HepG2 (cell line): ENCODE data around the gene PEX14. TPM values are rescaled to one million over a fixed set of nuclear protein-coding genes. Genes with fewer than 3 reads are reported as not detected.

Experiments used
- BHLHE40 ChIP-seq: IDR thresholded peaks from 2 replicates; pipeline ENCODE4 v1.6.1; 2011; ENCODE audit warnings: low read length, improper control_type of control experiment
- FOXP4 ChIP-seq: sonication (generic); formaldehyde crosslinking; IDR thresholded peaks from 2 replicates; pipeline ENCODE4 v1.4.0; 2020; ENCODE audit warnings: missing genetic modification reagents
- ISL2 ChIP-seq: sonication (generic); formaldehyde crosslinking; IDR thresholded peaks from 2 replicates; pipeline ENCODE4 v1.5.0; 2020; ENCODE audit warnings: missing genetic modification reagents
- MBNL3 ChIP-seq: fragments of 250-450 bp; sonication (Bioruptor Pico); conservative IDR thresholded peaks from 2 replicates; pipeline ENCODE4 v1.8.0; 2022; ENCODE audit warnings: mild to moderate bottlenecking, inconsistent platforms
- NFRKB ChIP-seq: fragments of 450-650 bp; IDR thresholded peaks from 2 replicates; pipeline ENCODE4 v1.6.1; 2017
- SAFB2 ChIP-seq: sonication (generic); formaldehyde crosslinking; IDR thresholded peaks from 2 replicates; pipeline ENCODE4 v1.5.1; 2020; ENCODE audit warnings: missing genetic modification reagents, low read depth, mild to moderate bottlenecking, borderline replicate concordance
- SIX4 ChIP-seq: sonication (generic); formaldehyde crosslinking; IDR thresholded peaks from 2 replicates; pipeline ENCODE4 v1.4.0; 2020; ENCODE audit warnings: missing genetic modification reagents
- SOX6 ChIP-seq, 2 experiments: fragments of 450-650 bp in 1 of 2; sonication (generic) in 1 of 2; formaldehyde crosslinking in 1 of 2; IDR thresholded peaks; 2 replicates each; pipeline versions ENCODE4 v1.4.0 to v1.6.1; 2017 to 2020; ENCODE audit warnings: antibody characterized with exemption in 1 of 2, mild to moderate bottlenecking in 1 of 2, missing genetic modification reagents in 1 of 2
- TARDBP ChIP-seq: sonication (generic); formaldehyde crosslinking; IDR thresholded peaks from 2 replicates; pipeline ENCODE4 v1.8.0; 2022; ENCODE audit warnings: mild to moderate bottlenecking, missing genetic modification reagents
- ZBTB7B ChIP-seq: sonication (generic); formaldehyde crosslinking; IDR thresholded peaks from 2 replicates; pipeline ENCODE4 v1.4.0; 2020; ENCODE audit warnings: missing genetic modification reagents
- ZMAT3 ChIP-seq: sonication (generic); formaldehyde crosslinking; conservative IDR thresholded peaks from 2 replicates; pipeline ENCODE4 v1.7.0; 2021; ENCODE audit warnings: missing genetic modification reagents
- ZNF20 ChIP-seq: sonication (generic); formaldehyde crosslinking; IDR thresholded peaks from 2 replicates; pipeline ENCODE4 v1.4.0; 2020; ENCODE audit warnings: mild to moderate bottlenecking, moderate library complexity, missing genetic modification reagents
- ZNF234 ChIP-seq: sonication (generic); formaldehyde crosslinking; conservative IDR thresholded peaks from 2 replicates; pipeline ENCODE4 v1.5.1; 2020; ENCODE audit warnings: mild to moderate bottlenecking, missing genetic modification reagents
- ZNF317 ChIP-seq: sonication (generic); formaldehyde crosslinking; IDR thresholded peaks from 2 replicates; pipeline ENCODE4 v1.5.0; 2020; ENCODE audit warnings: mild to moderate bottlenecking, missing genetic modification reagents
- ZNF709 ChIP-seq: sonication (generic); formaldehyde crosslinking; IDR thresholded peaks from 2 replicates; pipeline ENCODE4 v1.5.0; 2020; ENCODE audit warnings: mild to moderate bottlenecking, missing genetic modification reagents
- ZNF770 ChIP-seq: sonication (generic); formaldehyde crosslinking; IDR thresholded peaks from 2 replicates; pipeline ENCODE4 v1.5.0; 2020; ENCODE audit warnings: mild to moderate bottlenecking, missing genetic modification reagents
- ZNF777 ChIP-seq: sonication (generic); formaldehyde crosslinking; IDR thresholded peaks from 2 replicates; pipeline ENCODE4 v1.4.0; 2020; ENCODE audit warnings: missing genetic modification reagents
- ZNF841 ChIP-seq: sonication (generic); formaldehyde crosslinking; IDR thresholded peaks from 2 replicates; pipeline ENCODE4 v1.8.1; 2023; ENCODE audit warnings: missing genetic modification reagents, borderline replicate concordance
- polyA plus RNA-seq, 8 experiments: library from polyadenylated mRNA; depleted of rRNA in 3 of 8; stranded (reverse) in 7 of 8; unstranded in 1 of 8; fragments of >200 nt; fragmentation: Illumina TruSeq in 4 of 8; extraction: Trizol in 4 of 8; gene quantifications; 2 replicates each; pipeline versions ENCODE4 v1.2.1 to v1.2.3, GENCODE V29; 2011 to 2016; ENCODE audit warnings: low read depth in 4 of 8, missing spikeins in 1 of 8, mixed read lengths in 1 of 8; ENCODE audit not compliant: insufficient read depth in 1 of 8
- total RNA-seq, 5 experiments: library from RNA; depleted of rRNA; stranded (reverse); fragments of >200 nt; fragmentation: Illumina TruSeq; extraction: Trizol; gene quantifications; 2 replicates each; pipeline ENCODE4 v1.2.3, GENCODE V29; 2016; ENCODE audit warnings: low read depth in 1 of 5

Gene PEX14
- total and polyA plus RNA-seq, 2 of the 13 experiments (the other 11 are each of a cell fraction or from before 2014, with no cell fraction given), result 6.5 to 9.9 TPM

GRCh38 chr1:10555635-10556429 is 81.1 kb downstream of the PEX14 start (continued):
- TF ChIP-seq ZNF777 (CRISPR knock-in tag), result no peak
- TF ChIP-seq ZNF317, result no peak
- TF ChIP-seq ZNF20 (CRISPR knock-in tag), result no peak
- no peak; the same call in 1 of the 2 replicates for TF ChIP-seq ZBTB7B (CRISPR knock-in tag)
- no peak for TF ChIP-seq ZNF234 (CRISPR knock-in tag)
- no peak for TF ChIP-seq NFRKB
- TF ChIP-seq SAFB2, result no peak
- TF ChIP-seq ZMAT3 (CRISPR knock-in tag), result no peak
- TF ChIP-seq SOX6 (IDR thresholded peaks at IDR 0.05), result no peak
- peak; percentile 39 for TF ChIP-seq SOX6 (CRISPR knock-in tag; IDR thresholded peaks at IDR 0.05)
- TF ChIP-seq TARDBP (CRISPR knock-in tag), result no peak
- no peak for TF ChIP-seq ZNF841 (CRISPR knock-in tag)
- no peak for TF ChIP-seq FOXP4
- no peak for TF ChIP-seq MBNL3 (CRISPR knock-in tag)
- TF ChIP-seq SIX4 (CRISPR knock-in tag), result no peak
- no peak for TF ChIP-seq ZNF770 (CRISPR knock-in tag)
- TF ChIP-seq ISL2 (CRISPR knock-in tag), result no peak
- TF ChIP-seq ZNF709 (CRISPR knock-in tag), result no peak
- no peak for TF ChIP-seq BHLHE40
